CD4-positive, alpha-beta T cell (primary cell): ENCODE results near the gene HAPSTR1. TPM values are rescaled to one million over a fixed set of nuclear protein-coding genes. Genes with fewer than 3 reads are reported as not detected.

Experiments
- ATAC-seq: fragments of 200-7000 bp; cut with Tn5 transposase; one replicate; pipeline ENCODE4 v1.10.0; 2022; ENCODE audit warnings: mild to moderate bottlenecking; ENCODE audit not compliant: poor library complexity
- CTCF ChIA-PET: fragments of 350-600 bp; sonication (Branson Sonifier 250); formaldehyde crosslinking; loops from one replicate; lab custom pipeline; 2021; ENCODE audit warnings: antibody characterized with exemption, inconsistent platforms; lab: Charles Lee
- POLR2A ChIA-PET: fragments of 350-600 bp; sonication (Branson Sonifier 250); formaldehyde crosslinking; loops from one replicate; lab custom pipeline; 2021; ENCODE audit warnings: antibody characterized with exemption, inconsistent platforms; lab: Charles Lee
- DNase-seq, 14 experiments: peaks; one replicate each; pipeline ENCODE4 v3.0.0-alpha.2; 2013 to 2020; ENCODE audit warnings: mixed read lengths in 2 of 14
- H3K27ac ChIP-seq, 2 donors: one replicate each; pipeline versions ENCODE4 v1.5.1 to v1.7.0; 2013; ENCODE audit warnings: low read length in 2 of 2, low read depth in 1 of 2, mild to moderate bottlenecking in 1 of 2
- H3K27me3 ChIP-seq, 2 experiments: 1 replicate in 1 of 2; 2 replicates in 1 of 2; pipeline versions ENCODE4 v1.6.1 to v1.7.0; 2013; ENCODE audit warnings: low read length in 2 of 2, control low read depth in 1 of 2, mild to moderate bottlenecking in 1 of 2, moderate library complexity in 1 of 2; ENCODE audit not compliant: insufficient read depth in 2 of 2, control insufficient read depth in 1 of 2
- H3K36me3 ChIP-seq: one replicate; pipeline ENCODE4 v1.6.1; 2013; ENCODE audit warnings: low read length, control low read depth; ENCODE audit not compliant: insufficient read depth
- H3K4me1 ChIP-seq: one replicate; pipeline ENCODE4 v1.6.1; 2013; ENCODE audit warnings: low read length, control low read depth; ENCODE audit not compliant: insufficient read depth
- H3K4me3 ChIP-seq: one replicate; pipeline ENCODE4 v1.5.1; 2013; ENCODE audit warnings: mild to moderate bottlenecking, low read length, moderate library complexity
- H3K9me3 ChIP-seq, 2 experiments: 1 replicate in 1 of 2; 2 replicates in 1 of 2; pipeline versions ENCODE4 v1.6.1 to v1.7.0; 2013; ENCODE audit warnings: low read length in 2 of 2, mild to moderate bottlenecking in 2 of 2, control low read depth in 1 of 2, moderate library complexity in 1 of 2; ENCODE audit not compliant: control insufficient read depth in 1 of 2, insufficient read depth in 1 of 2
- H3K27ac Mint-ChIP-seq: one replicate; pipeline ENCODE4 v1.8.0; 2020; ENCODE audit warnings: mixed read lengths
- H3K27me3 Mint-ChIP-seq: one replicate; pipeline ENCODE4 v1.8.0; 2021; ENCODE audit warnings: mixed read lengths
- H3K36me3 Mint-ChIP-seq: one replicate; pipeline ENCODE4 v1.8.0; 2021; ENCODE audit warnings: low read depth, mixed read lengths
- H3K4me1 Mint-ChIP-seq: one replicate; pipeline ENCODE4 v1.8.0; 2021; ENCODE audit warnings: low read depth, mixed read lengths
- H3K4me3 Mint-ChIP-seq: one replicate; pipeline ENCODE4 v1.8.0; 2020; ENCODE audit warnings: mild to moderate bottlenecking, mixed read lengths
- H3K9me3 Mint-ChIP-seq: one replicate; pipeline ENCODE4 v1.8.0; 2020; ENCODE audit warnings: mixed read lengths
- intact Hi-C, 2 experiments: fragments of 100-400 bp; cut with DNase I in 1 of 2; cut with micrococcal nuclease in 1 of 2; formaldehyde crosslinking; loops; one replicate each; pipeline versions ENCODE4 v1.15.1 to v1.9.0; 2023 to 2025; cut with DNase I, micrococcal nuclease
- total RNA-seq, 174 experiments: library from RNA in 2 of 174; stranded (reverse) in 2 of 174; gene quantifications; one replicate each; pipeline ENCODE4 v1.2.3 and lab custom pipeline; 2021 to 2026
- TF ChIP-seq, protein P1 (sequence below): fragments of 200-600 bp; IDR thresholded peaks from one replicate; pipeline ENCODE4 v1.8.0; 2022; ENCODE audit warnings: antibody characterized with exemption, mild to moderate bottlenecking

The HAPSTR1 gene
- total RNA-seq, 2 experiments from 2014 or later = 152 to 153 TPM

DNA sequence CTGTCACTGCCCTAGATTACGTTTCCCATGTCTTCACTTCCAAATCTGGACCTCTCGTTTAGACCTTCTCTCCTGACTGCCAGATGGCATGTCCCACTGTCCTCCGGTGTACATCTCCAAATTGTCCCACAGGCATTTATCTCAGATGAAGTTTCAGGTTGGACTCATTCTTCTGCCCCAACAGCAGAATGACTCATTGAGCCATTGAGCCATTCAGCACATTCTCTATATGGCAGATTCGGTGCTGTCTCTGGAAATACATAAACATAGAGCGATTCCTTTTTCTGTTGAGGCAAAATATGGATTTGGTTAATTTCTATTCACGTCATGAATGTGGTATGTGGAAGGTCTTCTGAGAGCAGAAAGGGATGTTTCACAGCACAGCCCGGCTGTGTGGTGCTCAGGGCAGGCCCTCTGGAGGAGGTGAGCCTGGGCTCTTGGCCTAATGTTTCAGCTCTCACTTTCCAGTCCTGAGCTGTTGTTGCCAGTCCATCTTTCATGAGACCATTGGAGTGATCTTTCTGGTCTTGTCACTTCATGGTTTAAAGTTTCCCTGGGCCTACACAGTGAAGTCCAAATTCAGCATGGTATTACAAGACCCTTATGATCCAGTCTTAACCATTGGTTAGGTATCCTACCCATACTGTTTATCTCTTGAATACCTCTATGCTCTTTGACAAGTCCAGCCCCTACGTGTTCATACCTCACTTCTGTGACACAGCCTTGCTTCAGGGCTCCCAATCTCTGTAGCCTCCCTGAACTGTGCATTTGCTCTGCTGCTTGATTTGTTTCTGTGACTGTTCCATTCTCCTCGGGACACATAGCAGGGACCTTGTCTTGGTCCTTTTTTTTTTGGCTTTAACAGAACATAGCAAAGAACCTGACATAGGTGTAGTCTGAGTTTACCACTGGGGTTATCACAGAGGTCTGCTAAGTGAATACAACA, 15.9 kb downstream of the HAPSTR1 start:
- H3K4me3 ChIP-seq = no peak overlapping the region
- H3K36me3 ChIP-seq = peaks cover 73% of the 10 kb centered on the region
- ATAC-seq (no peak), DNase-seq (no peak)
- peaks cover 87% of the 10 kb centered on the region for H3K36me3 Mint-ChIP-seq
- ChIA-PET CTCF (no interaction called here), POLR2A (no interaction called here)
- H3K4me1 Mint-ChIP-seq = peaks cover 93% of the 10 kb centered on the region
- peak overlapping the region; percentile 46 for H3K27ac Mint-ChIP-seq
- TF ChIP-seq, protein P1, sequence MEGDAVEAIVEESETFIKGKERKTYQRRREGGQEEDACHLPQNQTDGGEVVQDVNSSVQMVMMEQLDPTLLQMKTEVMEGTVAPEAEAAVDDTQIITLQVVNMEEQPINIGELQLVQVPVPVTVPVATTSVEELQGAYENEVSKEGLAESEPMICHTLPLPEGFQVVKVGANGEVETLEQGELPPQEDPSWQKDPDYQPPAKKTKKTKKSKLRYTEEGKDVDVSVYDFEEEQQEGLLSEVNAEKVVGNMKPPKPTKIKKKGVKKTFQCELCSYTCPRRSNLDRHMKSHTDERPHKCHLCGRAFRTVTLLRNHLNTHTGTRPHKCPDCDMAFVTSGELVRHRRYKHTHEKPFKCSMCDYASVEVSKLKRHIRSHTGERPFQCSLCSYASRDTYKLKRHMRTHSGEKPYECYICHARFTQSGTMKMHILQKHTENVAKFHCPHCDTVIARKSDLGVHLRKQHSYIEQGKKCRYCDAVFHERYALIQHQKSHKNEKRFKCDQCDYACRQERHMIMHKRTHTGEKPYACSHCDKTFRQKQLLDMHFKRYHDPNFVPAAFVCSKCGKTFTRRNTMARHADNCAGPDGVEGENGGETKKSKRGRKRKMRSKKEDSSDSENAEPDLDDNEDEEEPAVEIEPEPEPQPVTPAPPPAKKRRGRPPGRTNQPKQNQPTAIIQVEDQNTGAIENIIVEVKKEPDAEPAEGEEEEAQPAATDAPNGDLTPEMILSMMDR = no peak
- H3K27me3 ChIP-seq = no peaks in the 10 kb centered on the region
- H3K27ac ChIP-seq = no peak overlapping the region
- peaks cover 68% of the 10 kb centered on the region for H3K4me1 ChIP-seq
- no peaks in the 10 kb centered on the region for H3K9me3 Mint-ChIP-seq
- H3K27me3 Mint-ChIP-seq = no peaks in the 10 kb centered on the region
- H3K4me3 Mint-ChIP-seq = peak overlapping the region; percentile 40
- intact Hi-C loops = no loop called here
- H3K9me3 ChIP-seq = no peaks in the 10 kb centered on the region

DNA sequence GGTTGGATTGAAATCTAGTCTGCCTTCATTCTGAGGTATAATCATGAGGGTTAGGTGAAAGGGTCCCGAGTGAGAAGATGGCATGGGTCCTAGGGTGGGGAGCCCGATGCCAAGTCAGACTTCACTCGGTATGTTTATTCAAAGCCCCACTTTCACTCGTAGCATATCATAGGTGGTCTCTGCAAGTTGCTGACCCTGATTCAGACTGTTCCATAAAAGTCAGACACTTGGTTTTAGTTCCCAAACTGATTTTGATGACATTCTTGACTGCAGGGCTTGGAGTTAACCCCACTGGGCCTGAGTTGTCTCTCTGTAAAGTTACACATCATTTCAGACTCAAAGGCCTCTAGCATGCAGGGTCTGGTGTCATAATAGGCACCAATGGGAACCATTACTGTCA, 17.8 kb downstream of the HAPSTR1 start:
- no peaks in the 10 kb centered on the region for H3K9me3 Mint-ChIP-seq
- H3K4me1 ChIP-seq = peaks cover 56% of the 10 kb centered on the region
- H3K36me3 ChIP-seq = peaks cover 54% of the 10 kb centered on the region
- H3K4me3 ChIP-seq = no peak overlapping the region
- peak overlapping the region; percentile 13 for H3K4me3 Mint-ChIP-seq
- no peaks in the 10 kb centered on the region for H3K9me3 ChIP-seq
- no peaks in the 10 kb centered on the region for H3K27me3 ChIP-seq
- ATAC-seq (no peak), DNase-seq (no peak)
- H3K27ac Mint-ChIP-seq = peak overlapping the region; percentile 25
- TF ChIP-seq, protein P1 = no peak
- no peak overlapping the region for H3K27ac ChIP-seq
- peaks cover 93% of the 10 kb centered on the region for H3K4me1 Mint-ChIP-seq
- no peaks in the 10 kb centered on the region for H3K27me3 Mint-ChIP-seq
- ChIA-PET CTCF (interaction anchor here (1.5 to 2.3 kb wide), 2 partner anchors 30 to 173 kb away, joined by 7 read pairs; no protein-coding TSS in a partner anchor), POLR2A (interaction anchor here (0.6 to 3.5 kb wide), 3 partner anchors 9 to 145 kb away, joined by 3 to 18 read pairs (median 4); partner anchors contain the start of genes HAPSTR1 and USP7)
- intact Hi-C loops = no loop called here
- H3K36me3 Mint-ChIP-seq = peaks cover 87% of the 10 kb centered on the region

DNA sequence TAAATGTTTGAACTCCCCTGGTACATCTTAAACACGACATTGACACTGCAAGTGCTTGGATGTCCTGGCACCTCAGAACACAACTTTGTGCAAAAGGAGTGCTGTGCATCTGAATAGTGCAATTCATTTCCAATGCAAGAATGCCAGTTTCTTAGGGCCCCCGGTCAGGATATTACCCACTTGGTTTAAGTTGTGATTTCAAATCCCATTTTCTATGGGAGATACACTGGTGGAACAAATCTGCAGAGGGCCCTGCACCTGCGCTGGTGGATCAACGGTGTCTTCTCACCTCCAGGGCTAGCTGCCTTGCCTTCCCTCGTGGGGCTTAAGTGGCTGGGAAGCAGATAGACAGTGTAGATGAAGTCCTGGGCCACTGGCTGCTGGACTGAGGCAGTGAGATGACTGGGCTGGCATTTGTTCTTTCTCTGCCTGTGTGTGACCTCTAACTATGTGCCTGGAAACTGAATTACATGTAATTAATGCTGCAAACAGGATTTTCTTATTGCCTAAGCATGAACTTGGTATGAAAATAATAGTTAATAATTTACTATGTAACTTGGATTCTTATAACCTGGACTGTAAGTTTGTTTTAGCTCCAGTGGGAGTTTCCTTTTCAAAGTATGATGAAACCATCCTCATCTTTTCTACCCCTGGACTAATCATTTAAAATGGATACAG, 20.9 kb downstream of the HAPSTR1 start:
- intact Hi-C loops = loop anchor here in 1 of 2 experiments (2.0 kb wide), 1 partner anchor 16 kb away; no protein-coding TSS in a partner anchor
- TF ChIP-seq, protein P1 = no peak
- H3K4me3 ChIP-seq = no peak overlapping the region
- H3K27ac ChIP-seq = peak overlapping the region in 1 of 2 donors; percentile 27
- Mint-ChIP-seq H3K27me3 (no peaks in the 10 kb centered on the region), H3K27ac (peak overlapping the region; percentile 73), H3K4me3 (peak overlapping the region; percentile 39), H3K4me1 (peaks cover 88% of the 10 kb centered on the region), H3K36me3 (peaks cover 91% of the 10 kb centered on the region), H3K9me3 (no peaks in the 10 kb centered on the region)
- DNase-seq (no peak), ATAC-seq (peak; percentile 9)
- peaks cover 50% of the 10 kb centered on the region for H3K36me3 ChIP-seq
- H3K4me1 ChIP-seq = peaks cover 40% of the 10 kb centered on the region
- no peaks in the 10 kb centered on the region for H3K9me3 ChIP-seq
- H3K27me3 ChIP-seq = no peaks in the 10 kb centered on the region
- POLR2A ChIA-PET = interaction anchor here (3.5 kb wide), 1 partner anchor 20 kb away, joined by 18 read pairs; the partner anchor contains the start of gene HAPSTR1
- CTCF ChIA-PET = no interaction called here
